Coronary artery (tissue), 2 donors: ENCODE data around the gene PHLPP1.

ENCODE experiments used
- DNase-seq: peaks from one replicate; pipeline ENCODE4 v3.0.0-alpha.2; 2017; ENCODE audit warnings: low spot score
- H3K27ac ChIP-seq, 2 donors: fragments of 200-600 bp; sonication (generic); one replicate each; pipeline ENCODE4 v1.5.1; 2016 to 2019
- H3K4me3 ChIP-seq: fragments of 200-600 bp; sonication (generic); 2 replicates; pipeline ENCODE4 v1.5.1; 2016; ENCODE audit warnings: mild to moderate bottlenecking, moderate library complexity
- CTCF ChIP-seq: fragments of 200-600 bp; sonication (generic); IDR thresholded peaks from one replicate; pipeline ENCODE4 v1.5.1; 2019; ENCODE audit warnings: antibody characterized with exemption

The PHLPP1 gene

GRCh38 chr18:62833494-62833893 is 118.2 kb downstream of the PHLPP1 start:
- no peak for DNase-seq
- H3K27ac ChIP-seq, result no peak overlapping the region
- TF ChIP-seq CTCF, result no peak
- no peak overlapping the region for H3K4me3 ChIP-seq

DNA sequence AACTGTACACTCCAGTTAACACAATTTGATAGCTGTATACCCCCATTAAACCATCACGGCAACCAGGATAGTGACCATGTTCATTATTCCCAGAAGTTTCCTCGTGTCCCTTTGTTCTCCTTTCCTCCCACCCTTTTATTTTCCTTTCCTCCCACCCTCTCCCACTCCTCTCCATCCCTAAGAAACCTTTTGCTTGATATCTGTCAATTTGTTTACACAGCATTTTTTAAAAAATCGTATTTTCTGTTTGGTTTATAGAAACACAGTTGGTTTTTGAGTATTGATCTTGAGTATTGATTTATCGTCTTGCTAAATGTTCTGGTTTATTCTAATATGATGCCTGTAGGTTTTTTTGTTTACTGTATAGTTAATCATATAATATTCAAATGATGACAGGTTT is 119.4 kb downstream of the PHLPP1 start:
- DNase-seq, result no peak
- TF ChIP-seq CTCF, result no peak
- Histone ChIP-seq H3K4me3 (no peak overlapping the region), H3K27ac (no peak overlapping the region)

GRCh38 chr18:62837011-62837410 is 121.7 kb downstream of the PHLPP1 start:
- no peak for TF ChIP-seq CTCF
- no peak overlapping the region for H3K27ac ChIP-seq
- DNase-seq, result no peak
- no peak overlapping the region for H3K4me3 ChIP-seq

DNA sequence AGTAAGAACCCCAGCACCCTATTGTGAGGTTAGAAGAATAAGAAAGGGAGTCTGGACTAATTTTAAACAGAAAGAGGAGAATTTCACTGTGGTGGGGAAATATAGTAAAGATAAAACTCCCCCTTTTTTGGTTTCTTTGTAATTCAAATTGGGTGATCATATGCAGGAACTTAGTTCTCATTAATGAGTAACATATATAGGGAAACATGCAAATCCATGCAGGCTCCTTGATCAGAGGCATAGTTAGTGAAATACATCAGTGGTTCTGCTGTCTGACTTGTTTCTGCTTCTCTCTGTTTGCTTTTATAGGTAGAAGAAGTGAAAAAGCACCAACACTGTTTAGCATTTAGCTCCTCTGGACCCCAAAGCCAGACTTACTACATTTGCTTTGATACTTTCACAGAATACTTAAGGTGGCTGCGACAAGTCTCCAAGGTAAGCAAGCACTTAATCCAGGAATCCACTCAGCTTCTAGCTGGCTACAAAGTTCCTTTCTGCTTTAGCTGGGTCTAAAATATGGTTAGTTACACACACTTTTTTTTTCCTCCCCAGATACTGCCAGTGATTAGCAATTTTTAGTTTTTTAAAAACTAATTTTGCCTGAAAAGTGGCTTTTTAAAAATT is 123.2 kb downstream of the PHLPP1 start:
- no peak for TF ChIP-seq CTCF
- H3K27ac ChIP-seq, result no peak overlapping the region
- no peak overlapping the region for H3K4me3 ChIP-seq
- no peak for DNase-seq

- no peak overlapping the region for H3K4me3 ChIP-seq
- no peak for TF ChIP-seq CTCF
- H3K27ac ChIP-seq, result no peak overlapping the region
- no peak for DNase-seq
These were observed 124.8 kb downstream of the PHLPP1 start for GRCh38 chr18:62839874-62840713.

GRCh38 chr18:62841405-62841804 is 126.1 kb downstream of the PHLPP1 start:
- H3K27ac ChIP-seq, result no peak overlapping the region
- TF ChIP-seq CTCF, result no peak

DNA sequence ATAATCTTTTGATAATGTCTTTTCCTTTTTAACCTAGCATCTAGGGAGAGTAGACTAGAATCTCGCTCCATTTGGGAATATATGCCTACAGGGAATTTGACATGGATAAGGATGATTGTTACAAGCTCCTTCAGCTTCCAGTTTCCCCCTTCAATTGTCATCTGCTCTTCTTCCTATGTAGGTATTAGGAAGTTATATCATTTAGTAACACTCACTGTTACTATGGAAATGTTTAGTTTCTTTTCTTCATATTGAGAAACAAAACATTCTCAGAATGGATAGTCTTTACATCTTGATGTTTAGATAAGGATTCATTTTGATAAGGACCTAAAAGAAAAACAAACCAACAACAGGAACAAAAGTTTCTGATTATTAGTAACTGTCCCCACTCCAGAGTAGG is 127.6 kb downstream of the PHLPP1 start:
- Histone ChIP-seq H3K27ac (no peak overlapping the region), H3K4me3 (no peak overlapping the region)
- DNase-seq, result no peak
- no peak for TF ChIP-seq CTCF

More at GRCh38 chr18:62841405-62841804, 126.1 kb downstream of the PHLPP1 start:
- no peak overlapping the region for H3K4me3 ChIP-seq
- DNase-seq, result no peak
